HepG2 (cell line): Measurements from ENCODE around the gene TP73.
A peak's percentile ranks its signal among the peaks of the same experiment; 100 is the strongest.

Experiments
- CCAR2 ChIP-seq: fragments of 200-400 bp; formaldehyde crosslinking; optimal IDR thresholded peaks from 2 replicates; pipeline ENCODE3; 2018; ENCODE audit warnings: low read depth, mild to moderate bottlenecking, low read length, moderate library complexity
- CTCF ChIP-seq: sonication (generic); formaldehyde crosslinking; IDR thresholded peaks from 2 replicates; pipeline ENCODE4 v1.5.0; 2020; ENCODE audit warnings: mild to moderate bottlenecking, missing genetic modification reagents, moderate library complexity
- EP300 ChIP-seq, 3 experiments: sonication (generic) in 1 of 3; formaldehyde crosslinking in 1 of 3; IDR thresholded peaks; 2 replicates each; pipeline versions ENCODE4 v1.5.1 to v1.6.1; 2011 to 2020; ENCODE audit warnings: low read depth in 2 of 3, low read length in 2 of 3, borderline replicate concordance in 1 of 3, improper control_type of control experiment in 1 of 3, mild to moderate bottlenecking in 1 of 3, missing genetic modification reagents in 1 of 3, moderate library complexity in 1 of 3
- EZH2 ChIP-seq: conservative IDR thresholded peaks from 2 replicates; pipeline ENCODE4 v1.6.1; 2012; ENCODE audit warnings: mild to moderate bottlenecking, low read depth, low read length, moderate library complexity
- GABPA ChIP-seq, 2 experiments: IDR thresholded peaks; 2 replicates each; pipeline ENCODE4 v1.6.1; 2011 to 2016; ENCODE audit warnings: low read depth in 2 of 2, low read length in 1 of 2, missing biosample characterization in 1 of 2, missing genetic modification characterization in 1 of 2
- HIC2 ChIP-seq: sonication (generic); formaldehyde crosslinking; IDR thresholded peaks from 2 replicates; pipeline ENCODE4 v1.9.0; 2022; ENCODE audit warnings: low read depth, missing genetic modification reagents
- KDM2A ChIP-seq: sonication (generic); formaldehyde crosslinking; IDR thresholded peaks from 2 replicates; pipeline ENCODE4 v1.4.0; 2020; ENCODE audit warnings: low read depth, missing genetic modification reagents, borderline replicate concordance
- MAX ChIP-seq: IDR thresholded peaks from 2 replicates; pipeline ENCODE4 v1.6.1; 2012; ENCODE audit warnings: inconsistent platforms
- ZBTB43 ChIP-seq: sonication (generic); formaldehyde crosslinking; conservative IDR thresholded peaks from 2 replicates; pipeline ENCODE4 v1.4.0; 2020; ENCODE audit warnings: missing genetic modification reagents
- ZFP37 ChIP-seq: sonication (generic); formaldehyde crosslinking; IDR thresholded peaks from 2 replicates; pipeline ENCODE4 v1.4.0; 2020; ENCODE audit warnings: missing genetic modification reagents, borderline replicate concordance
- ZNF318 ChIP-seq: sonication (generic); formaldehyde crosslinking; IDR thresholded peaks from 2 replicates; pipeline ENCODE4 v1.4.0; 2020; ENCODE audit warnings: mild to moderate bottlenecking, missing genetic modification reagents

- no peak for TF ChIP-seq ZFP37 (CRISPR knock-in tag)
- TF ChIP-seq KDM2A (CRISPR knock-in tag): peak; percentile 24; the same call in 1 of the 2 replicates
- no peak for TF ChIP-seq HIC2 (CRISPR knock-in tag)
- TF ChIP-seq GABPA (IDR thresholded peaks at IDR 0.05; ENCODE audit: low read depth, low read length): no peak
- no peak for TF ChIP-seq GABPA (CRISPR knock-in tag; IDR thresholded peaks at IDR 0.05; ENCODE audit: low read depth)
- no peak for TF ChIP-seq ZNF318 (CRISPR knock-in tag)
- TF ChIP-seq EZH2: no peak
- TF ChIP-seq EP300 (IDR thresholded peaks at IDR 0.05; ENCODE audit: low read depth in 2 of 2, low read length in 2 of 2): no peak
- no peak for TF ChIP-seq EP300 (CRISPR knock-in tag; IDR thresholded peaks at IDR 0.05; ENCODE audit: borderline replicate concordance)
- TF ChIP-seq ZBTB43 (CRISPR knock-in tag): no peak
- no peak for TF ChIP-seq CTCF
- peak; percentile 44; the same call in 1 of the 2 replicates for TF ChIP-seq MAX
- TF ChIP-seq CCAR2: no peak
These were observed 132.7 kb downstream of the TP73 start for GRCh38 chr1:3785045-3785444.
